ENCODE results near the gene NT5C2.
"Not testable (repeated sequence)": the region's sequence is repeated elsewhere in the genome, so short reads cannot be mapped to it uniquely, and the experiment has no call there.

The NT5C2 gene

GRCh38 chr10:103199488-103199887, 6.4 kb upstream of the NT5C2 start:
- no peak for DNase-seq (ENCODE audit: low read depth)

- no peak for DNase-seq (ENCODE audit: low read depth)
Observed at GRCh38 chr10:103198648-103199047, 5.6 kb upstream of the NT5C2 start.

- DNase-seq (ENCODE audit: low read depth), result no peak
Observed at GRCh38 chr10:103197903-103198302, 4.8 kb upstream of the NT5C2 start.

GRCh38 chr10:103197174-103197573, 4.1 kb upstream of the NT5C2 start:
- no peak for DNase-seq (ENCODE audit: low read depth)

- no peak for DNase-seq (ENCODE audit: low read depth)
Observed at GRCh38 chr10:103196516-103196915, 3.4 kb upstream of the NT5C2 start.

GRCh38 chr10:103193820-103194529, 903 bp upstream of the NT5C2 start:
- no peak for DNase-seq (ENCODE audit: low read depth)

- peak; percentile 36 for DNase-seq (ENCODE audit: low read depth)
Observed at GRCh38 chr10:103192451-103193106, 493 bp downstream of the NT5C2 start.

GRCh38 chr10:103192089-103192450, 1.0 kb downstream of the NT5C2 start:
- DNase-seq (ENCODE audit: low read depth), result no peak

- DNase-seq (ENCODE audit: low read depth), result not testable (repeated sequence)
Observed at GRCh38 chr10:103191198-103191597, 1.9 kb downstream of the NT5C2 start.

GRCh38 chr10:103188853-103189252, 4.2 kb downstream of the NT5C2 start:
- no peak for DNase-seq (ENCODE audit: low read depth)

GRCh38 chr10:103186128-103186527, 6.9 kb downstream of the NT5C2 start:
- DNase-seq (ENCODE audit: low read depth), result no peak

- no peak for DNase-seq (ENCODE audit: low read depth)
Observed at GRCh38 chr10:103184615-103185014, 8.5 kb downstream of the NT5C2 start.

- DNase-seq (ENCODE audit: low read depth), result not testable (repeated sequence)
Observed at GRCh38 chr10:103183991-103184451, 9.1 kb downstream of the NT5C2 start.

- DNase-seq (ENCODE audit: low read depth), result no peak
Observed at GRCh38 chr10:103181244-103181643, 11.8 kb downstream of the NT5C2 start.

GRCh38 chr10:103180491-103180890, 12.6 kb downstream of the NT5C2 start:
- no peak for DNase-seq (ENCODE audit: low read depth)

- no peak for DNase-seq (ENCODE audit: low read depth)
Observed at GRCh38 chr10:103177123-103177522, 15.9 kb downstream of the NT5C2 start.

GRCh38 chr10:103175580-103176285, 17.3 kb downstream of the NT5C2 start:
- DNase-seq (ENCODE audit: low read depth), result no peak

GRCh38 chr10:103174324-103174723, 18.7 kb downstream of the NT5C2 start:
- DNase-seq (ENCODE audit: low read depth), result not testable (repeated sequence)

- no peak for DNase-seq (ENCODE audit: low read depth)
Observed at GRCh38 chr10:103171278-103171677, 21.8 kb downstream of the NT5C2 start.

GRCh38 chr10:103168438-103168837, 24.6 kb downstream of the NT5C2 start:
- no peak for DNase-seq (ENCODE audit: low read depth)

- not testable (repeated sequence) for DNase-seq (ENCODE audit: low read depth)
Observed at GRCh38 chr10:103167554-103167953, 25.5 kb downstream of the NT5C2 start.

- DNase-seq (ENCODE audit: low read depth), result no peak
Observed at GRCh38 chr10:103166523-103166922, 26.5 kb downstream of the NT5C2 start.

All from activated T-helper 9 cell treated with anti-CD3 and anti-CD28 coated beads, Interleukin-2, amount 50 U/mL, for 16 hours (primary cell).